SK-N-SH (cell line): ENCODE measurements around the gene TEAD2. TPM values are rescaled to one million over a fixed set of nuclear protein-coding genes. Genes with fewer than 3 reads are reported as not detected.

ENCODE experiments used
- CTCF ChIA-PET: fragments of 300-600, 350-600 bp; formaldehyde crosslinking; extraction: SDS; loops from one replicate; lab custom pipeline; 2021; lab: Yijun Ruan, JAX
- POLR2A ChIA-PET: fragments of 350-600 bp; sonication (Branson Sonifier 250); formaldehyde crosslinking; extraction: SDS; loops from one replicate; lab custom pipeline; 2020; ENCODE audit warnings: antibody characterized with exemption, inconsistent platforms; lab: Yijun Ruan, JAX
- DNase-seq: peaks from one replicate; pipeline ENCODE4 v3.0.0; 2012
- H2AFZ ChIP-seq: fragments of 200-600 bp; sonication (generic); 2 replicates; pipeline ENCODE4 v1.8.1; 2016; ENCODE audit warnings: antibody characterized with exemption, mild to moderate bottlenecking, low read depth
- H3F3A ChIP-seq: fragments of 200-600 bp; sonication (generic); replicated peaks from 2 replicates; pipeline ENCODE3; 2016; ENCODE audit warnings: antibody characterized with exemption, mild to moderate bottlenecking; ENCODE audit not compliant: insufficient read depth
- H3K27ac ChIP-seq, 2 experiments: fragments of 200-500 bp in 1 of 2; fragments of 200-600 bp in 1 of 2; sonication (Bioruptor generic) in 1 of 2; sonication (generic), shearing (Covaris generic) in 1 of 2; 2 replicates each; pipeline versions ENCODE4 v1.5.1 to v1.6.1; 2014 to 2016; ENCODE audit warnings: low read depth in 2 of 2, inconsistent platforms in 1 of 2, low read length in 1 of 2, mild to moderate bottlenecking in 1 of 2, mixed read lengths in 1 of 2
- H3K27me3 ChIP-seq: fragments of 200-600 bp; sonication (generic), shearing (Covaris generic); 2 replicates; pipeline ENCODE4 v1.6.1; 2016; ENCODE audit warnings: mixed run types; ENCODE audit not compliant: insufficient read depth
- H3K36me3 ChIP-seq, 2 experiments: fragments of 200-500 bp in 1 of 2; fragments of 200-600 bp in 1 of 2; sonication (Bioruptor generic) in 1 of 2; sonication (generic) in 1 of 2; replicated peaks in 1 of 2; 2 replicates each; pipeline versions ENCODE3 to v1.5.1; 2014 to 2016; ENCODE audit warnings: low read length in 1 of 2, mild to moderate bottlenecking in 1 of 2; ENCODE audit not compliant: insufficient read depth in 2 of 2, control insufficient read depth in 1 of 2
- H3K4me1 ChIP-seq, 2 experiments: fragments of 200-500 bp in 1 of 2; fragments of 200-600 bp in 1 of 2; sonication (Bioruptor generic) in 1 of 2; sonication (generic), shearing (Covaris generic) in 1 of 2; 2 replicates each; pipeline versions ENCODE4 v1.5.1 to v1.6.1; 2014 to 2016; ENCODE audit warnings: low read depth in 1 of 2, low read length in 1 of 2, mixed run types in 1 of 2; ENCODE audit not compliant: insufficient read depth in 2 of 2, control insufficient read depth in 1 of 2
- H3K4me2 ChIP-seq: fragments of 200-600 bp; sonication (generic), shearing (Covaris generic); 2 replicates; pipeline ENCODE4 v1.6.1; 2017; ENCODE audit warnings: mixed run types
- H3K4me3 ChIP-seq, 2 experiments: fragments of 200-500 bp in 1 of 2; fragments of 200-600 bp in 1 of 2; sonication (Bioruptor generic) in 1 of 2; sonication (generic), shearing (Covaris generic) in 1 of 2; 2 replicates each; pipeline versions ENCODE4 v1.5.1 to v1.8.1; 2014 to 2016; ENCODE audit warnings: low read depth in 2 of 2, inconsistent platforms in 1 of 2, low read length in 1 of 2, mild to moderate bottlenecking in 1 of 2, mixed read lengths in 1 of 2, moderate library complexity in 1 of 2
- H3K79me2 ChIP-seq: fragments of 200-600 bp; sonication (generic); 2 replicates; pipeline ENCODE4 v1.8.1; 2017; ENCODE audit warnings: mild to moderate bottlenecking; ENCODE audit not compliant: insufficient read depth
- H3K9ac ChIP-seq: fragments of 200-600 bp; sonication (generic); 2 replicates; pipeline ENCODE4 v1.6.1; 2017; ENCODE audit warnings: mixed run types
- H3K9me2 ChIP-seq: fragments of 200-600 bp; sonication (generic); 2 replicates; pipeline ENCODE4 v1.6.1; 2017; ENCODE audit warnings: mixed run types
- H3K9me3 ChIP-seq: fragments of 200-600 bp; sonication (generic); 2 replicates; pipeline ENCODE4 v1.6.1; 2017; ENCODE audit warnings: mixed run types, mild to moderate bottlenecking, moderate library complexity
- H4K20me1 ChIP-seq: fragments of 200-600 bp; sonication (generic); 2 replicates; pipeline ENCODE4 v1.6.1; 2017; ENCODE audit warnings: mild to moderate bottlenecking, mixed run types; ENCODE audit not compliant: insufficient read depth
- CHD2 ChIP-seq: fragments of 150-350 bp; IDR thresholded peaks from 2 replicates; pipeline ENCODE4 v1.6.1; 2018; ENCODE audit warnings: low read length; ENCODE audit not compliant: partially characterized antibody
- EZH2phosphoT487 ChIP-seq: fragments of 200-600 bp; sonication (generic); IDR thresholded peaks from 2 replicates; pipeline ENCODE4 v1.6.1; 2017; ENCODE audit warnings: low read depth, mixed run types, mild to moderate bottlenecking, antibody characterized with exemption, moderate library complexity, borderline replicate concordance
- FOSL2 ChIP-seq: IDR thresholded peaks from 2 replicates; pipeline ENCODE4 v1.4.0; 2012; ENCODE audit warnings: low read depth, mild to moderate bottlenecking, moderate library complexity, borderline replicate concordance
- FOXJ3 ChIP-seq: sonication (generic); formaldehyde crosslinking; IDR thresholded peaks from 2 replicates; pipeline ENCODE4 v1.5.1; 2020; ENCODE audit warnings: mild to moderate bottlenecking, missing genetic modification reagents
- FOXM1 ChIP-seq: IDR thresholded peaks from 2 replicates; pipeline ENCODE4 v1.4.0; 2012; ENCODE audit warnings: low read depth, mild to moderate bottlenecking
- MAX ChIP-seq: IDR thresholded peaks from 2 replicates; pipeline ENCODE4 v1.4.0; 2012; ENCODE audit warnings: low read depth
- NRF1 ChIP-seq: IDR thresholded peaks from 2 replicates; pipeline ENCODE4 v1.6.1; 2012; ENCODE audit warnings: low read depth, mild to moderate bottlenecking, low read length
- PBX3 ChIP-seq: IDR thresholded peaks from 2 replicates; pipeline ENCODE4; 2012
- RCOR1 ChIP-seq: fragments of 150-350 bp; IDR thresholded peaks from 2 replicates; pipeline ENCODE4 v1.6.1; 2017; ENCODE audit warnings: antibody characterized with exemption, low read length
- RFX5 ChIP-seq: IDR thresholded peaks from 2 replicates; pipeline ENCODE4 v1.6.1; 2012; ENCODE audit warnings: mild to moderate bottlenecking, improper control_type of control experiment, low read length
- TCF12 ChIP-seq: IDR thresholded peaks from 2 replicates; pipeline ENCODE4 v1.4.0; 2012
- USF1 ChIP-seq: IDR thresholded peaks from 2 replicates; pipeline ENCODE4 v1.4.0; 2012; ENCODE audit warnings: low read depth, borderline replicate concordance
- USF2 ChIP-seq: fragments of 150-350 bp; IDR thresholded peaks from 2 replicates; pipeline ENCODE4 v1.6.1; 2017; ENCODE audit warnings: antibody characterized with exemption, low read length, low read depth, borderline replicate concordance
- ZBTB33 ChIP-seq: IDR thresholded peaks from 2 replicates; pipeline ENCODE4 v1.4.0; 2012; ENCODE audit warnings: low read depth, borderline replicate concordance
- WGBS: methylation state at CpG from one replicate; pipeline ENCODE4 v1.1.6; 2017; ENCODE audit warnings: low lambda C conversion rate; 5-methylcytosine and 5-hydroxymethylcytosine counted together
- polyA plus RNA-seq, 3 experiments: library from polyadenylated mRNA; depleted of rRNA; stranded (reverse); fragments of >200 nt; gene quantifications; 2 replicates each; pipeline ENCODE4 v1.2.3, GENCODE V29; 2012

TEAD2 gene
- polyA plus RNA-seq, 1 of the 3 experiments (the other 2 are of a cell fraction): 27.9 TPM

- Histone ChIP-seq H3K36me3 (peaks cover 17 to 20% of the 10 kb centered on the region in 2 experiments), H3K27ac (no peak overlapping the region), H3K4me3 (no peak overlapping the region; a peak in 1 of 4 replicates), H3K9ac (no peak overlapping the region), H3F3A (peaks cover 2% of the 10 kb centered on the region), H3K27me3 (no peaks in the 10 kb centered on the region), H2AFZ (no peak overlapping the region), H4K20me1 (peaks cover 2% of the 10 kb centered on the region; the same call in 1 of the 2 replicates), H3K4me2 (no peak overlapping the region), H3K4me1 (peaks cover 0 to 6% of the 10 kb centered on the region in 2 experiments; a peak in 1 of 4 replicates), H3K79me2 (no peaks in the 10 kb centered on the region), H3K9me3 (no peaks in the 10 kb centered on the region), H3K9me2 (no peaks in the 10 kb centered on the region)
- ChIA-PET CTCF (no interaction called here), POLR2A (no interaction called here)
- DNase-seq: peak; percentile 68
- 52% methylated on average over 29 of the region's 30 CpGs for WGBS
- TF ChIP-seq PBX3: no peak
- no peak for TF ChIP-seq ZBTB33
- no peak for TF ChIP-seq FOXM1
- no peak for TF ChIP-seq USF1
- no peak for TF ChIP-seq RCOR1
- TF ChIP-seq MAX: no peak
- no peak for TF ChIP-seq TCF12
- TF ChIP-seq CHD2: no peak
- no peak for TF ChIP-seq FOXJ3 (CRISPR knock-in tag)
- TF ChIP-seq NRF1: no peak
- no peak for TF ChIP-seq USF2
- no peak for TF ChIP-seq RFX5
- TF ChIP-seq EZH2phosphoT487: no peak
- no peak for TF ChIP-seq FOSL2
Observed at GRCh38 chr19:49338691-49339300, 23.4 kb downstream of the TEAD2 start.
